ENCODE measurements around the gene UGT2B28. TPM values are rescaled to one million over a fixed set of nuclear protein-coding genes. Genes with fewer than 3 reads are reported as not detected.
"Not testable (repeated sequence)": the region's sequence is repeated elsewhere in the genome, so short reads cannot be mapped to it uniquely, and the experiment has no call there.

The UGT2B28 gene
- total RNA-seq (2014; rRNA removed; shearing (Covaris generic)) = not detected in 2 replicates

DNA sequence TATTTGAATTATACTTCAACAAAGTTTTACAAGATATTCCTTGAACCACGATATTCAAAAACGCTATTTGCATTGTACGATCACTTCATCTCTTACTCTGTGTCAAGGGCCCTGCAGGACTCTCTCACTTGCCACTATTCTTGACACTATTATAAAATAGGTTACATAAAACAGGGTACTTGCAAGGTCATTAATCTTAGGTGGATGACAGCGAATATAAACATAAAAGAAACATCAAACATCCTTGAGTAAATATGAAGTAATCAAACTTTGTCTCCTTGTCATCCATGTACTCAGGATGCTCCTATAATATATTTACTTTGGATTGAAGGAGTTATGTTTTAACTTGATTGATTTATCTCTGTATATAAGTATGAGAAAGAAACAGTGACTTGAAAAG is at the start of gene UGT2B28:
Gene UGT2B28, plus strand, starts transcription at position 395 of the 400 bp plus-strand sequence. CDS start 26 bp downstream, outside the sequence.
- not testable (repeated sequence) for DNase-seq (ENCODE audit: low spot score)

DNA sequence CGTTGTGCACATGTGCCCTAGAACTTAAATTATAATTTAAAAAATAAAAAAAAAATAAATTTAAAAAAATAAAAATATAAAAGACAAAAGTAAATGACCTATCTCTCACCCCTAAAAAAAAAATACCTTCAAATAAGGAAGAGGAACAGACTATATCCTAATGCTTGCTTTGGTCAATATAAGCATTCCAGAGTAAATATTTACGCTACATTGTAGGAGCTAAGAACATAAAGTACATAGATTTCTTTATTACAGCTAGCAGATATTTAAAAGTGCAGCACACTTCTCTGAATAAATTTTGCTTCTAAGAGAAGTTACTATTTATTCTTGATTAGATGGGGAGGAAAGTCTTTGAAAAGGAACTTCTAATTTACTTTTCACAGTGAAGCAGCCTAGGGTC is 41.2 kb upstream of the UGT2B28 start:
- no peak for DNase-seq (ENCODE audit: low spot score)

DNA sequence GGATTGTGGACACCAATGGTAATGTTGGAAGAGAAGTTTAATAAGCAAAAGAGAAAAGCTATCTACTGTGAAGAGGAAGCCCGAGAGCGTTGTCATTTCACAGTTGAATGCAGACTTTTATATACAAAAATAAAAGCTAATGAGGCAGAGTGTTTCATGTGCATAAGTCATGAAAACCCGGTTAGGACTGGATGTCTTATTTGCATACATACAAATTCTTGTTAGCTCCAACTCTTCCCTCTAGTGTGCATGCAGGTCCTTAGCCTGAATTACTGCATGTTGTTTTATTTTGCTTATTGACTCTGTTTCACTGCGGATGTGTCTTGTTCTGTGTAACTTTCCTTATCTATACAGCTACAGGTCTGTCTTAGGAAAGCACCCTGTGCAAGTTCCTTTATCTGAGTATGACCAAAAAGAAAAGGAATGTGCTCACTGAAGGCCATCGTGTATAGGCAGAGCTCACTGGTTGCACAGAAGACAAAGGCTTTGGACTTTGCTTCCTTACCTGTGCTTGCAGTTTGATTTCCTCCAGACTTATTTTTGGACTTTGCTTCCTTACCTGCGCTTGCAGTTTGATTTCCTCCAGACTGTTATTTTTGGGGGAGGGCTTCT is 40.6 kb upstream of the UGT2B28 start:
- no peak for DNase-seq (ENCODE audit: low spot score)

DNA sequence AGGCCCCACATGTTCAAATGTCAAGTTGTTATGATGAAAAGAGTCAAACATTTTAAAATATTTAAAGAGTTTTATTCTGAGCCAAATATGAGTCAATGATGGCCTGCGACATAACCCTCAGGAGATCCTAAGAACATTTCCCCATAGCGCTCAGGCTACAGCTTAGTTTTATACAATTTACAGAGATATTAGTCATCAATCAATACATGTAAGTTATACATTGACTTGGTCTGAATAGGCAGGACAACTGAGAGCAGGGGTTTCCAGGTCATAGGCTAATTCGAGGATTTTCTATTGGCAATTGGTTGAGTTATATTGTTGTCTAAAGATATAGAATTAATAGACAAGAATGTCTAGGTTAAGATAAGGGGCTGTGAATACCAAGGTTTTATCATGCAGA is 39.5 kb upstream of the UGT2B28 start:
- not testable (repeated sequence) for DNase-seq (ENCODE audit: low spot score)

DNA sequence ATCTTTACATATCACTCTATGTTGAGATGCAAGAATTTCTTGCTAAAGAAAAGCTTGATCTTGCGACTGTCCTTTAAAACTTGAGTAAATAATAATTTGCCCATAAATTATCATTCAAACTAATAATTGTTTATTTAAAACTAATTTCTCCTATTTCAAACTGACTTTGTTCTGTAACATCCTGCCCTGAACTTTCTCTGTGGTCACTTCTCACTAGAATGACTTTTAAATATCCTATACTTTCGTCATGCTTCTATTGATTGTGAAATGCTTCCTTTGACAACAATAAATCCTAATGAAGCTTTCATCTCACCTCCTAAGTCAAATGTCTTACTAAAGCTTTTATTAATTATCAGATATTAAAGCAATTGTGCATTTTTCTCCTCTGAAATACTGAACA is 38.5 kb upstream of the UGT2B28 start:
- DNase-seq (ENCODE audit: low spot score) = not testable (repeated sequence)

DNA sequence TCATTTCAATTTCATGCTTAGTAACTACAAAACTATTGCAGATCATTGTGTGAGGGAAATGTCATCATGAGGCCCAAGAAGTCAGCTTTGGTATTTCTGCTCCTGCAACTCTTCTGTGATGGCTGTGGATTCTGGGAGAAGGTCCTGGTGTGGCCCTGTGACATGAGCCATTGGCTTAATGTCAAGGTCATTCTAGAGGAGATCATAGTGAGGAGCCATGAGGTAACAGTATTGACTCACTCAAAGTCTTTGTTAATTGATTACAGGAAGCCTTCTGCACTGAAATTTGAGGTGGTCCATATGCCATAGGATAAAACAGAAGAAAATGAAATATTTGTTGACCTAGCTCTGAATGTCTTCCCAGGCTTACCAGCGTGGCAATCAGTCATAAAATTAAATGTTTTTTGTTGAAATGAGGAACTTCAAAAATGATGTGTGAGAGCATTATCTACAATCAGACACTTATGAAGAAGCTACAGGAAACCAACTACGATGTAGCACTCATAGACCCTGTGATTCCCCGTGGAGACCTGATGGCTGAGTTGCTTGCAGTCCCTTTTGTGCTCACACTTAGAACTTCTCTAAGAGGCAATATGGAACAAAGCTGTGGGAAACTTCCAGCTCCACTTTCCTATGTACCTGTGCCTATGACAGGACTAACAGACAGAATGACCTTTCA is 37.6 kb upstream of the UGT2B28 start:
- not testable (repeated sequence) for DNase-seq (ENCODE audit: low spot score)

DNA sequence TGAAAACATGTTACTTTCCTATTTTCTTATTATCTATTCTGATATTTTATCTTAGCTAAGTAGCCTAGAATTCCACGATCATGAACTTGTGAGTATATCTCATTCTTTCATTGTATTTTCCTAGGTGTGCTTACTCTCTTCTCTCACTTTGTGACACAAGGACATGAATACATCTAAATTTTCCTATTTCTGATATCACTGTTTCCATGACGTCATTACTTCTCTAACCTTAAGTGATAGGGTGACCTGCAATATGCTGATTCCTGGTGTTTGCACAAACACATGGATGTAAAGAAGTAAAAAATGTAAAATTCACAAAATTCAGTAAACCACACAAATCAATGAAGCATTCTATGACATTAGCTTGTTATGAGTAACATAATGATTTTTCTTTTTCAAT is 29.4 kb upstream of the UGT2B28 start:
- not testable (repeated sequence) for DNase-seq (ENCODE audit: low spot score)

DNA sequence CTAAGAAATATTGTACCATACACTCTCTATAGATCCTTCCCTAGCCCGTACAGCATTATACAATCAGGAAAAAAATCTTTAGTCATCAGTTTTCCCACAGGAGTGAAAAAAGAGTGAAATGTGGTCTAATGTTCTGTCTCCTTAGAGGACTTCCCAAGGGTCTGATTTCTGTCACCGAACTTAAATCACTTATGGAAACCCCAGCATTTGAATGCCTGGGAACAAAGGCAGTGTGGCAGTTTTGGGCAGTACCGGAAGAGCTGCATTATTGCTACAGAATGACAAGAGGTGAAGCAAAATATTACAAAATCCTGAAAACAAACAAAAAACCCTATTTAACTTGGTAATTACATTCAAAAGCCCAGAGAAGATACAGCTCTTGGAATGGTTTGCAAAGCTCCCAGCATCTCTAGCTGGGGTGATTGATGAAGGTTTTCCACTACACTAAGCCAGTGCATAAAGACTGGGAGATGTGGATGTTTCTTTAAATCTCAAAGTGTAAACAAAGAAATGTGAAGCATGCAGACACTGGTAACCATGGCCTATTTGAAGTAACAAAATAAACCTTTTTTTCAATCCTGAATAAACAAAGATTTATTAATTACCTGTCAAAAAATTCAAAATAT is 27.0 kb upstream of the UGT2B28 start:
- not testable (repeated sequence) for DNase-seq (ENCODE audit: low spot score)

DNA sequence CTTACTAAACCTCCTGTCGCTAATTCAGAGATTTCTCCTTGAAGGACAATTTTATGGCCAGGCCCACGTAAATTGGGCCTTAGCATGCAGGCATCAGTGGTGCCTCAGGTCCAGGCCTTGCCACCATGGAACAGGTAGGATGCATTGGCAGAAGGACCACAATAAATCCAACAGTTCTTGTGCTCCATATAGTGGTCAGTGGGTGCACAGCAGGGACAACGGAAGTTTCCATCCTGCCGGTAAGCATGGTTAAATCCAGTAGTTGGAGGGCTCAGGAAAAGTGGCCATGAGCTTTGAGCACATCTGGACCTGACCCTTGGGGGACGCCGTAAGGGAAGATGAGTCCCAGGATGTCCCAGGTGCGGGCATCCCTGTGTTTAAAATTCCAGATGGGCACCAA is 11.7 kb upstream of the UGT2B28 start:
- DNase-seq (ENCODE audit: low spot score) = not testable (repeated sequence)

DNA sequence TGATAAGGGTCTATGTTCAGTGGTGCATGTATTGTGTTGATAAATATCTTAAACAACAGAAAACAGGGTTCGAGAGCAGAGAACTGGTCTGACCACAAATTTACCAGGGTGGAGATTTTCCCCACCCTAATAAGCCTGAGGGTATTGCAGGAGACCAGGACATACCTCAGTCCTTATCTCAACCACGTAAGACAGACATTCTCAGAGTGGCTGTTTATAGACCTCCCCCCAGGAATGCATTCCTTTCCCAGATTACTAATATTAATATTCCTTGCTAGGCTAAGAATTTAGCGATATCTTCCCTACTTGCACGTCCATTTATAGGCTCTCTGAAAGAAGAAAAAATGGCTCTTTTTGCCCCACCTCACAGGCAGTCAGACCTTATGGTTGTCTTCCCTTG is 16.1 kb downstream of the UGT2B28 start:
- not testable (repeated sequence) for DNase-seq (ENCODE audit: low spot score)

DNA sequence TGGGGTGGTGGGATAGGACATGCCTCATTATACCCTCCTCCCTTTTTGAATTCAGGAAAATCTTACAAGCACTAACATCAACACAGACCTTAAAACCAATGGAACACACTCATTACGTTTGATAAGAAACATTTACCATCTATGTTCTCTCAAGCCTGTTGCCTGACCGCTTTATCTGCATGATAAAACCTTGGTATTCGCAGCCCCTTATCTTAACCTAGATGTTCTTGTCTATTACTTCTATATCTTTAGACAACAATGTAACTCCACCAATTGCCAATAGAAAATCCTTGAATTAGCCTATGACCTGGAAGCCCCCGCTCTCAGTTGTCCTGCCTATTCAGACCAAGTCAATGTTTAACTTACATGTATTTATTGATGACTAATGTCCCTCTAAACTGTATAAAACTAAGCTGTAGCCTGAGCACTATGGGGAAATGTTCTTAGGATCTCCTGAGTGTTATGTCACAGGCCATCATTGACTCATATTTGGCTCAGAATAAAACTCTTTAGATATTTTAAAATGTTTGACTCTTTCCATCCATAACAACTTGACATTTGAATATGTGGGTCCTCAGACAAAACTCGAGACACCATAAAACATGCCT is 28.3 kb downstream of the UGT2B28 start:
- DNase-seq (ENCODE audit: low spot score) = not testable (repeated sequence)

DNA sequence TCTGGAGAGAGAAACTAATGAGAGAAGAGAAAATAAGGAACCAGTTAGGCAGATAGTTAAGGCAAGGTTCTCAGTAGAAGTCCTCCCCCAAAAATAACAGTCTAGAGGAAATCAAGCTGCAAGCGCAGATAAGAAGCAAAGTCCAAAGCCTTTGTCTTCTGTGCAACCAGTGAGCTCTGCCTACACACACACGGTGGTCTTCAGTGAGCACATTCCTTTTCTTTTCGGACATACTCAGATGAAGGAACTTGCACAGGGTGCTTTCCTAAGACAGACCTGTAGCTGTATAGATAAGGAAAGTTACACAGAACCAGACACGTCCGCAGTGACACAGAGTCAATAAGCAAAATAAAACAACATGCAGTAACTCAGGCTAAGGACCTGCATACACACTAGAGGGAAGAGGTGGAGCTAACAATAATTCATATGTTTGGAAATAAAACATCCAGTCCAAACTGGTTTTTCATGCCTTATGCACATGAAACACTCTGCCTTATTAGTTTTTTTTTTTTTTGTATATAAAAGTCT is 29.3 kb downstream of the UGT2B28 start:
- DNase-seq (ENCODE audit: low spot score) = not testable (repeated sequence)

DNA sequence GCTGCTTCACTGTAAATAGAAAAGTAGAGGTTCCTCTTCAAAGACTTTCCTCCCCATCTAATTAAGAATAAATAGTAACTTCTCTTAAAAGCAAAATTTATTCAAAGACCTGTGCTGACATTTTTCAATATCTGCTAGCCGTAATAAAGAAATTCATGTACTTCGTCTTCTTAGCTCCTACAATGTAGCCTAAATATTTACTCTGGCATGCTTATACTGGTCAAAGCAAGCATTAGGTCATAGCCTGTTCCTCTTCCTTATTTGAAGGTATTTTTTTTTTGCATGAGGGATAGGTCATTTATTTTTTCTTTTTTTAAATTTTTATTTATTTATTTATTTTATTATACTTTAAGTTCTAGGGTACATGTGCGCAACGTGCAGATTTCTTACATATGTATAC is 30.0 kb downstream of the UGT2B28 start:
- not testable (repeated sequence) for DNase-seq (ENCODE audit: low spot score)

DNA sequence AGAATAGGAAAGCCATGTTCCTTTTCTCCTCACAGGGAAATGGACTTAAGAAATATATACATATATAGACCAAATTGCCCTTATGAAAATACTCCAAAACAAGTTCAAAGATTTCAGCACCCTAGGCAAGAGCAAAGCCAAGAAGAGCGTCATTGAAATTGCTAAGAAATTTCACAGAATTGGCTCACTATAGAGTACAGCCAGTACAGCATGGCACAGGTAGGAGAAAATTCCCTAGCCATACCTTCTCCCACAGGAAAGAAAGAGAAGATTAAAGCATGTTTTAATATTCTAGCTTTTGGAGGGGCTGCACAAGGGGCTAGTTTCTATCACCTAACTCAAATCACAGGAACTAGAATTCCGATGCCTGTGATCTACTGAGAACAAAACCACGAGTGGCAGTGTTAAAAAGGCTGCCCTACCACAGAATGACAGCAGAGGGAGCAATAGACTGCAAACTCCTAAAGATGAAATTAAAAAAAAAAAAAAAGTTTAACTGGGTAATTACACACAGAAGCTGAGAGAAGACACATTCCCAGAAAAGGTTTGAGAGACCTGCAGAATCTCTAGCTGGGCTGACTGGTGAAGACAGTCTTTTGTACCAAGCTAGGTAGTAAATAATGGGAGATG is 37.5 kb downstream of the UGT2B28 start:
- DNase-seq (ENCODE audit: low spot score) = peak; percentile 14

DNA sequence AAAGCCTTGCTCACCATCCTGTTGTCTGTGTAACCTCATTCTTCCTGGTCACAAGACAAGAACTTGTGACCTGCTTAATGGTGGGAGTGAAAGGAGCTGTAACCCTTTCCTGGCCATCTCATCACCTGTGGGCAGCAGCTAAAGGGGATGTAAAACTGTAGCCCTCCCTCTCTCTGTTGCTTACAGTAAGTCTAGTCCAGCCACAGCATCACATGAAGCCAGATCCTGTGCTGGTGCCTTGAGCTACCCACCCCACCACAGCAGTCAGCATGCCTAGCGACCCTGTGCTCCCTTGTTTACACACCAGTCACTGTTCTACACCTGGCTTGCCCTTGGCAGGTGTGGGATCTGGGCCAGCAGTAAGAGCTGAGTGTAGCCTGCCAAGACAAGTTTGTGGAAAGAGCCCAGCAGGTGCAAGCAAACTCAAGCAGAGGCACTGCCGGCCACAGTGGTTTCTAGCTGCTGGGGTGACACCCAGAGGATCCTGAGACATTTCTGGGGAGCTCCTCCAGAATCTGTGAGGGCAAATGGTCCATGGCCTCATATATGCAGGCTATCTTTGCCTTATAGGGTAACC is 41.0 kb downstream of the UGT2B28 start:
- no peak for DNase-seq (ENCODE audit: low spot score)

DNA sequence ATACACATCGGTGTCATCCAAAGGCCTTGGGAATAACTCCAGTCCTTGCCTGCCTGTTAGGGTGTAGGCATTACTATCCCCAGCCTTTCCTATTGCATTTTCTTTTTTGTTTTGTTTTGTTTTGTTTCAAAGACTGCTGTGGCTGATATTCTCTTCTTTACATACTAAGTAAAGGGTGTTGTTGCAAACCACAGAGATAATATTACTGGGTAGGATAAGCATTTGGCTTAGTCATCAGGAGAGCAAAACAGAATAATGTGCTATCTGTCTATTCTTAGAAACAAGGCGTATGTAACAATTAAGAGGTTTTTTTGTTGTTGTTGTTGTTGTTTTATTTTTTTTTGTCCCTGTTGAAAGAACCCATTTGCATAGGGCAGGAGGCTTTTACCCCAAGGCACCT is 41.8 kb downstream of the UGT2B28 start:
- DNase-seq (ENCODE audit: low spot score) = peak; percentile 69

DNA sequence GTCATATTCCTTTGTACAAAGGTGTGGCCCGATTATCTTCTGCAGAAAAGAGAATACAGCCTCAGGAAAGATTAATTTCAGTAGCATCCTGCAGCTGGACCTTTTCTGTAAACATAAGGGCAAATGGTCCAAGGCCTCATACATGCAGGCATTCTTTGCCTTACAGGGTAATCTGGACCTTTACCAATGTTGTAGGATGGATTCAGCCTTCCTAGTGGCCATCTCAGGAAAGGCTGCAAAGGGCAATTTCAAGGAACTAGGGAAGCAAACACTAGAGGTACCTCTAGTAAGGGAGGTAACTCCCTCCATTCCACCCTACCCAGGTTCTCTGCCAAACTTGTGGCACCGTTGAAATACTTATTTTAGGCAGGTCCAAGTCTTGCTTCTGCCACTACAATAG is 43.0 kb downstream of the UGT2B28 start:
- no peak for DNase-seq (ENCODE audit: low spot score)

DNA sequence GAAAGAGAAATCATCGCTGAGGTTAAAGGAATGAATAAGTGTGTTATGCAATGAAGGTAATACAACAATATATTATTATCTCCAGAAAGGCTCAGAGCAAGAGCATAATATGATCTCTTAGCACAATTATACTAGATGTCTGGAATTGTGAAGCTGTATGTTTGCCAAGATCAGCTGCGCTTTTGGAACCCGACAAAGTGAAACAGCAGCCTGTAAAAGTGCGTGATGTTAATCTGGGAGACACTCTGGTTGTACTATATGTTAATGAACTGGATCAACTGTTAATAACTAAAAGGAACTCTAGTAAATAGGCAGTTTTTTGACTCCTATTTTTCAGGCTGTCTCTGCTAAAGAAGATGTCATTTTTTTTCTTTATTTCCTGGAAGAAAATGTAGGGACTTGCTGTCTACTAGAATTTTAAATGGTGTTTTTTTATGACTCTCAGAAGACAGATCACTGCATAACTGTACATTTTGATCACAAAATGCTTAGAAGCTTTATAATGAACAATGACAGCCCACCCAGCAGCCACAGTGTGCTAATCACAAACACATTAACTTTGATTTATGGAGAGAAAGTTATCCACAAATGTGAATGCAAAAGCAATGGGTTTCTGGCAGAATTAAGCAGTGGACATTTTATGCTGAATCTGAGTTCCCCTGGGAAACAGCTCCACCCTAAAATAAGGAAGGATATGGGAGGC is 50.2 kb downstream of the UGT2B28 start:
- DNase-seq (ENCODE audit: low spot score) = no peak

DNA sequence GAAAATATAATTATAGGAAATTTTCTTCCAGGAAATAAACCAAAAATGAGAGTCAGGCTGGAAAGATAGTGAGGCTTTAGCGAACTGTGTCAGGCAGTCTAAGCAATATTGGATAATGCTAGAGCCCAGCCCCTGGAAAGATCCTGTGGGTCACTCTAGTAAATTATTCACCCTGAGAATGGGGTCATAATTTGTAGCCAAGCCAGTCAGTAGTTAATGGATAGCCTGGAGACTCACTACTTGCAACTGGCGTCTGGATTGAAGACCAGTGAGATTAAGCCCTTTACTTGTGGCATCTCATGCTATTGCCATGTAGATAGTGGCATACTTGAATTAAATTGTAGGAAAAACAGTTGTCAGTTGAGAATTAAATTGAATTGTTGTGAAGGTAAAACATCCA is 51.0 kb downstream of the UGT2B28 start:
- DNase-seq (ENCODE audit: low spot score) = not testable (repeated sequence)

DNA sequence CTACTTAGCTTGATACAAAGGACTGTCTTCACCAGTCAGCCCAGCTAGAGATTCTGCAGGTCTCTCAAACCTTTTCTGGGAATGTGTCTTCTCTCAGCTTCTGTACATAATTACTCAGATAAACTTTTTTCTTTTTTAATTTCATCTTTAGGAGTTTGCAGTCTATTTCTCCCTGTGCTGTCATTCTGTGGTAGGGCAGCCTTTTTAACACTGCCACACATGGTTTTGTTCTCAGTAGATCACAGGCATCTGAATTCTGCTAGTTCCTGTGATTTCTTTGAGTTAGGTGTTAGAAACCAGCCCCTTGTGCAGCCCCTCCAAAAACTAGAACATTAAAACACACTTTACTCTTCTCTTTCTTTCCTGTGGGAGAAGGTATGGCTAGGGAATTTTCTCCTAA is 55.2 kb downstream of the UGT2B28 start:
- DNase-seq (ENCODE audit: low spot score) = not testable (repeated sequence)

DNA sequence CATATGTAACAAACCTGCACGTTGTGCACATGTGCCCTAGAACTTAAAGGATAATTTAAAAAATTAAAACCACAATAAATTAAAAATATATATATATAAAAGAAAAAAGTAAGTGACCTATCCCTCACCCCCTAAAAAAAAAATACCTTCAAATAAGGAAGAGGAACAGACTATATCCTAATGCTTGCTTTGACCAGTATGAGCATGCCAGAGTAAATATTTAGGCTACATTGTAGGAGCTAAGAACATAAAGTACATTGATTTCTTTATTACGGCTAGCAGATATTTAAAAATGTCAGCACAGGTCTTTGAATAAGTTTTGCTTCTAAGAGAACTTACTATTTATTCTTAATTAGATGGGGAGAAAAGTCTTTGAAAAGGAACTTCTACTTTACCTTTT is 62.8 kb downstream of the UGT2B28 start:
- DNase-seq (ENCODE audit: low spot score) = not testable (repeated sequence)
